ENCODE data around the gene ZNF433.

- TF ChIP-seq, protein P1, sequence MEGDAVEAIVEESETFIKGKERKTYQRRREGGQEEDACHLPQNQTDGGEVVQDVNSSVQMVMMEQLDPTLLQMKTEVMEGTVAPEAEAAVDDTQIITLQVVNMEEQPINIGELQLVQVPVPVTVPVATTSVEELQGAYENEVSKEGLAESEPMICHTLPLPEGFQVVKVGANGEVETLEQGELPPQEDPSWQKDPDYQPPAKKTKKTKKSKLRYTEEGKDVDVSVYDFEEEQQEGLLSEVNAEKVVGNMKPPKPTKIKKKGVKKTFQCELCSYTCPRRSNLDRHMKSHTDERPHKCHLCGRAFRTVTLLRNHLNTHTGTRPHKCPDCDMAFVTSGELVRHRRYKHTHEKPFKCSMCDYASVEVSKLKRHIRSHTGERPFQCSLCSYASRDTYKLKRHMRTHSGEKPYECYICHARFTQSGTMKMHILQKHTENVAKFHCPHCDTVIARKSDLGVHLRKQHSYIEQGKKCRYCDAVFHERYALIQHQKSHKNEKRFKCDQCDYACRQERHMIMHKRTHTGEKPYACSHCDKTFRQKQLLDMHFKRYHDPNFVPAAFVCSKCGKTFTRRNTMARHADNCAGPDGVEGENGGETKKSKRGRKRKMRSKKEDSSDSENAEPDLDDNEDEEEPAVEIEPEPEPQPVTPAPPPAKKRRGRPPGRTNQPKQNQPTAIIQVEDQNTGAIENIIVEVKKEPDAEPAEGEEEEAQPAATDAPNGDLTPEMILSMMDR (IDR thresholded peaks at IDR 0.05) = no peak
- TF ChIP-seq EP300 (IDR thresholded peaks at IDR 0.05) (no peak), POLR2A (IDR thresholded peaks at IDR 0.05; ENCODE audit: low read depth) (no peak)
Observed at GRCh38 chr19:12034620-12035019, 859 bp downstream of the ZNF433 start.
